NCI-H1092 (cell line): ENCODE measurements around the gene SELENOT.
"Not testable (repeated sequence)": the region's sequence is repeated elsewhere in the genome, so short reads cannot be mapped to it uniquely, and the experiment has no call there.

Experiments used
- DNase-seq: peaks from one replicate; lab custom pipeline; 2025; lab: John Stamatoyannopoulos, UW

Gene SELENOT

GRCh38 chr3:150603153-150603979, at the start of gene SELENOT:
Gene SELENOT, plus strand, starts transcription at chr3:150603321. Its CDS starts 42 bp downstream, at chr3:150603363.
- peak; percentile 90 for DNase-seq

- no peak for DNase-seq
Measured at GRCh38 chr3:150555859-150556436, 47.2 kb upstream of the SELENOT start.

GRCh38 chr3:150556792-150557191, 46.3 kb upstream of the SELENOT start:
- no peak for DNase-seq

GRCh38 chr3:150557725-150558124, 45.4 kb upstream of the SELENOT start:
- DNase-seq: no peak

GRCh38 chr3:150564243-150564642, 38.9 kb upstream of the SELENOT start:
- DNase-seq: no peak

- no peak for DNase-seq
Measured at GRCh38 chr3:150567328-150567727, 35.8 kb upstream of the SELENOT start.

GRCh38 chr3:150577855-150578254, 25.3 kb upstream of the SELENOT start:
- DNase-seq: no peak

GRCh38 chr3:150581174-150581573, 21.9 kb upstream of the SELENOT start:
- DNase-seq: no peak

- no peak for DNase-seq
Measured at GRCh38 chr3:150582620-150583019, 20.5 kb upstream of the SELENOT start.

- DNase-seq: no peak
Measured at GRCh38 chr3:150583028-150583427, 20.1 kb upstream of the SELENOT start.

GRCh38 chr3:150588027-150588830, 14.9 kb upstream of the SELENOT start:
- no peak for DNase-seq

GRCh38 chr3:150589759-150590158, 13.4 kb upstream of the SELENOT start:
- no peak for DNase-seq

- DNase-seq: no peak
Measured at GRCh38 chr3:150594150-150594549, 9.0 kb upstream of the SELENOT start.

GRCh38 chr3:150597646-150598045, 5.5 kb upstream of the SELENOT start:
- no peak for DNase-seq

- DNase-seq: no peak
Measured at GRCh38 chr3:150599611-150600297, 3.4 kb upstream of the SELENOT start.

- not testable (repeated sequence) for DNase-seq
Measured at GRCh38 chr3:150600647-150601530, 2.2 kb upstream of the SELENOT start.

GRCh38 chr3:150602426-150603152, 532 bp upstream of the SELENOT start:
- DNase-seq: no peak

- DNase-seq: peak; percentile 27
Measured at GRCh38 chr3:150603980-150604319, 829 bp downstream of the SELENOT start.

GRCh38 chr3:150605998-150606641, 3.0 kb downstream of the SELENOT start:
- DNase-seq: no peak
